ENCODE data around the gene ALG12. TPM values are rescaled to one million over a fixed set of nuclear protein-coding genes. Genes with fewer than 3 reads are reported as not detected.

The ALG12 gene
- total and polyA plus RNA-seq, 2 of the 8 experiments (the other 6 are each of a cell fraction or from before 2014, with no cell fraction given): 13.4 to 22.5 TPM

GRCh38 chr22:49881856-49882255, 36.4 kb downstream of the ALG12 start:
- Histone ChIP-seq H3K9ac (replicated peaks in 1 of 4; ENCODE audit: extremely low read depth in 1 of 4, low read depth in 3 of 4, low read length in 3 of 4) (no peak overlapping the region), H3K4me1 (replicated peaks in 1 of 4; ENCODE audit: control insufficient read depth in 3 of 4, insufficient read depth in 4 of 4, low read length in 3 of 4) (no peaks in the 10 kb centered on the region), H3K4me2 (ENCODE audit: insufficient read depth in 1 of 2, low read depth in 2 of 2, low read length in 2 of 2) (no peak overlapping the region), H2BK12ac (ENCODE audit: low read depth, low read length) (no peak overlapping the region), H2AFZ (ENCODE audit: low read length) (no peak overlapping the region), H3K4me3 (ENCODE audit: extremely low read depth in 1 of 4, insufficient read depth in 2 of 4, low read depth in 3 of 4, low read length in 4 of 4) (no peak overlapping the region), H4K91ac (replicated peaks; ENCODE audit: insufficient read length, low read length) (no peak overlapping the region), H4K8ac (ENCODE audit: extremely low read depth, insufficient read depth, low read length) (no peak overlapping the region), H3K27me3 (replicated peaks in 1 of 4; ENCODE audit: control insufficient read depth in 3 of 4, extremely low read depth in 1 of 4, insufficient read depth in 3 of 4, low read length in 3 of 4) (no peaks in the 10 kb centered on the region), H2BK120ac (replicated peaks; ENCODE audit: low read depth, low read length) (no peak overlapping the region), H3K23ac (ENCODE audit: insufficient read length) (no peak overlapping the region), H2BK15ac (ENCODE audit: low read length) (no peak overlapping the region), H3K4ac (replicated peaks; ENCODE audit: insufficient read length, low read depth, low read length) (no peak overlapping the region), H3K79me1 (ENCODE audit: low read depth, low read length) (peaks cover 8% of the 10 kb centered on the region), H3K18ac (ENCODE audit: extremely low read depth, low read length) (no peak overlapping the region), H3K56ac (replicated peaks; ENCODE audit: insufficient read length, low read depth, low read length) (no peak overlapping the region), H2BK5ac (ENCODE audit: low read depth, low read length) (no peak overlapping the region), H3K79me2 (ENCODE audit: control insufficient read depth in 1 of 2, insufficient read depth in 2 of 2, low read length in 2 of 2) (peaks cover 0 to 50% of the 10 kb centered on the region in 2 experiments; a peak in 3 of 4 replicates), H2AK5ac (ENCODE audit: low read depth, low read length) (no peak overlapping the region), H3K9me3 (ENCODE audit: insufficient read depth in 2 of 2, low read depth in 1 of 2, low read length in 1 of 2) (peaks cover 0 to 3% of the 10 kb centered on the region in 2 experiments; a peak in 1 of 4 replicates), H4K20me1 (replicated peaks in 1 of 2; ENCODE audit: control insufficient read depth in 1 of 2, insufficient read depth in 2 of 2, low read length in 2 of 2) (peaks cover 0 to 9% of the 10 kb centered on the region in 2 experiments), H3K27ac (ENCODE audit: low read depth, low read length) (no peak overlapping the region), H3K23me2 (ENCODE audit: low read depth, low read length) (no peaks in the 10 kb centered on the region), H4K5ac (ENCODE audit: insufficient read length, low read depth, low read length) (no peak overlapping the region), H2BK20ac (ENCODE audit: low read length) (no peak overlapping the region), H3K14ac (ENCODE audit: insufficient read length) (no peak overlapping the region), H3K36me3 (ENCODE audit: control insufficient read depth in 2 of 4, insufficient read depth in 4 of 4, low read length in 3 of 4) (peaks cover 3 to 21% (median 13%) of the 10 kb centered on the region in 4 experiments; a peak in 7 of 8 replicates)
- no peak for TF ChIP-seq TEAD4 (IDR thresholded peaks at IDR 0.05; ENCODE audit: low read depth, low read length)
- DNase-seq (ENCODE audit: low read depth in 1 of 2, low spot score in 2 of 2): no peak
- ChIA-PET POLR2A (ENCODE audit: partially characterized antibody) (interaction anchor here (1.4 kb wide), 1 partner anchor 36 kb away, joined by 4 read pairs; the partner anchor contains the start of genes ALG12 and CRELD2), CTCF (ENCODE audit: partially characterized antibody) (interaction anchor here (1.3 kb wide), 1 partner anchor 11 kb away, joined by 9 read pairs; no protein-coding TSS in a partner anchor)
- 94% methylated on average over 2 of the region's 2 CpGs; no CpG with 5 or more reads in 1 of the 2 experiments for WGBS, 2 experiments (ENCODE audit: extremely low coverage in 1 of 2, insufficient coverage in 1 of 2, insufficient read length in 1 of 2, insufficient replicate concordance in 2 of 2, low coverage in 1 of 2, low lambda C conversion rate in 2 of 2, missing lambda C conversion rate in 1 of 2)
- no peak for FAIRE-seq

All from H1 (cell line).